Measurements from ENCODE around the gene TDRD9.
"Not testable (repeated sequence)": the region's sequence is repeated elsewhere in the genome, so short reads cannot be mapped to it uniquely, and the experiment has no call there.

The TDRD9 gene

DNA sequence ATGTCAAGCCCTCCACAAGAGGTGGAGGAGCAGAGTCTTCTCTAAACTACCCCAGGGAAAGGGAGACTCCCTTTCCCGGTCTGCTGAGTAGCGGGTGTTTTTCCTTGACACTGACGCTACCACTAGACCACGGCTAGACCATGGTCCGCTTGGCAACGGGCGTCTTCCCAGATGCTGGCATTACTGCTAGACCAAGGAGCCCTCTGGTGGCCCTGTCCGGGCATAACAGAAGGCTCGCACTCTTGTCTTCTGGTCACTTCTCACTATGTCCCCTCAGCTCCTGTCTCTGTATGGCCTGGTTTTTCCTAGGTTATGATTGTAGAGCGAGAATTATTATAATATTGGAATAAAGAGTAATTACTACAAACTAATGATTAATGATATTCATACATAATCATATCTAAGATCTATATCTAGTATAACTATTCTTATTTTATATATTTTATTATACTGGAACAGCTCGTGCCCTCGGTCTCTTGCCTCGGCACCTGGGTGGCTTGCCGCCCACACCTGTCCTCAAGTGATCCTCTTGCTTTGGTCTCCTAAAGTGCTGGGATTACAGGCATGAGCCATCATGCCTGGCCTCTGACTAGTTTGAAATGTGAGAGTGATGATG, 52.5 kb downstream of the TDRD9 start:
- DNase-seq (ENCODE audit: low read depth in 2 of 2): not testable (repeated sequence)

DNA sequence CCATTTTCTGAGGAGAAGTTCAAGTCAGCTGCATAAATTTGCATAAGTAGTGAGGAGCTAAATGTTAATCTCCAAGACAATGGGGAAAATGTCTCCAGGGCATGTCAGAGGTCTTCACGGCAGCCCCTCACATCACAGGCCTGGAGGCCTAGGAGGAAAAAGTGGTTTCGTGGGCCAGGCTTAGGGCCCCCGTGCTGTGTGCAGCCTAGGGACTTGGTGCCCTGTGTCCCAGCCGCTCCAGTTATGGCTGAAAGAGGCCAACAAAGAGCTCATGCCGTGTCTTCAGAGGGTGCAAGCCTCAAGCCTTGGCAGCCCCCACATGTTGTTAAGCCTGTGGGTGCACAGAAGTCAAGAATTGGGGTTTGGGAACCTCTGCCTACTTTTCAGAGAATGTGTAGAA, 55.9 kb downstream of the TDRD9 start:
- no peak for DNase-seq (ENCODE audit: low read depth in 2 of 2)

DNA sequence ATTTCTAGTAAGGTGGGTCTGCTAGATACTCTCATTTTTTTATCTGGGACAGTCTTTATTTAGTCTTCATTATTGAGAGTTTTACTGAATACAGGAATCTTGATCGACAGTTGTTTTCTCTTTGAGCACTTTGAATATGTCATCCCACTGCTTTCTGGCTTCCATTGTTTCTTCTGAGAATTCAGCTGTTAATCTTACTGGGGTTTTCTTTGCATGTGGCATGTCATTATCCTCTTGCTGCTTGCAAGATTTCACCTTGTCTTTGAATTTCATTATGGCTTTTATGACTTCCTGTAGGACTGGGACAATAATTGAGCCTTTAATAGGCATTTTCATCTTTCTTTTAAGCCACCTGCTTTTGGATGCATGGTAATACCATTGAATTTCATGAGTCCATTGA, 60.8 kb downstream of the TDRD9 start:
- no peak for DNase-seq (ENCODE audit: low read depth in 2 of 2)

- no peak for DNase-seq (ENCODE audit: low read depth in 2 of 2)
Measured at GRCh38 chr14:103989964-103990363, 61.7 kb downstream of the TDRD9 start.

DNA sequence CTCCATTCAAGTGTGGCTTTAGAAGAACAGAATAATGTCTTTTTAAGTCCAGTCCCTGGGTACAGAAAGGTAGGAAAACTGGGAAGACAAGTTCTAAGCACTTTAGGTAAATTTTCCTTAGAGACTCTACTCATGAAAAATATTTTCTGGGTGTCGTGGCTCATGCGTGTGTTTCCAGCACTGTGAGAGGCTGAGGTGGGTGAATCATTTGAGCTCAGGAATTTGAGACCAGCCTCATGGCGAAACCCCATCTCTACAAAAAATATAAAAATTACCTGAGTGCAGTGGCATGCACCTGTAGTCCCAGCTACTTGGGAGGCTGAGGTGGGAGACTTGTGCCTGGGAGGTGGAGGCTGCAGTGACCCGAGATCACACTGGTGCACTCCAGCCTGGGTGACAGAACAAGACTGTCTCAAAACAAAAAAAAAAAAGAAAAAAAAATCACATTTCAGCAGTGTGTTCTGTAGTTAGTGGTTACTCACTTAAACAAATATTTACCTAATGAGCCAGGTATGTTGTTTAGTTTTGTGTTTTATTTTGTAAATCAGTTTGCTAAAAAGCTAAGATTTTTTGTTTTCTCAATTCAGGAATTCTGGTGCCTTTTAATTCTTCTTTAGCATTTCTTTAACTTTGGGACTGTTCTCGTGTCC, 66.4 kb downstream of the TDRD9 start:
- no peak for DNase-seq (ENCODE audit: low read depth in 2 of 2)

- DNase-seq (ENCODE audit: low read depth in 2 of 2): no peak
Measured at GRCh38 chr14:103995876-103996275, 67.6 kb downstream of the TDRD9 start.

DNA sequence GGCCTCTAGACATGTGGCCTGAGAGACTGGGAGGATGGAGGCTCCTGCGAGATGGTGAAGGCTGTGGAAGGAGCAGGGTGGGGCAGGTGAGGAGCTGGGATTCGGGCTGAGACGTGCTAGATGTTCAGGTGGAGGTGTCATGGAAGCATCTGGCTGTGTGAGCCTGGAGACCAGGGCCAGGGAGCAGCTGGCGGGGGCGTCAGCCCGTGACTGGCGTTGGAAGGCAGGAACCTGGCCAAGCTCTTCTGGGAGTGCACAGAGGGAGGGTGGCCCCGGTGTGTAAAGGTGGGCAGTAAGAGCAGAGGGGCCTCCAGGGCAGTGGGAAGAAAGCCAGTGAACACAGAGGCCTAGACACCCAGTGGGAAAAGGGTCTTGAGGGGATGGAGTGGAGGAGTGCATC, 69.1 kb downstream of the TDRD9 start:
- DNase-seq (ENCODE audit: low read depth in 2 of 2): no peak

- no peak for DNase-seq (ENCODE audit: low read depth in 2 of 2)
Measured at GRCh38 chr14:103998027-103998426, 69.8 kb downstream of the TDRD9 start.

DNA sequence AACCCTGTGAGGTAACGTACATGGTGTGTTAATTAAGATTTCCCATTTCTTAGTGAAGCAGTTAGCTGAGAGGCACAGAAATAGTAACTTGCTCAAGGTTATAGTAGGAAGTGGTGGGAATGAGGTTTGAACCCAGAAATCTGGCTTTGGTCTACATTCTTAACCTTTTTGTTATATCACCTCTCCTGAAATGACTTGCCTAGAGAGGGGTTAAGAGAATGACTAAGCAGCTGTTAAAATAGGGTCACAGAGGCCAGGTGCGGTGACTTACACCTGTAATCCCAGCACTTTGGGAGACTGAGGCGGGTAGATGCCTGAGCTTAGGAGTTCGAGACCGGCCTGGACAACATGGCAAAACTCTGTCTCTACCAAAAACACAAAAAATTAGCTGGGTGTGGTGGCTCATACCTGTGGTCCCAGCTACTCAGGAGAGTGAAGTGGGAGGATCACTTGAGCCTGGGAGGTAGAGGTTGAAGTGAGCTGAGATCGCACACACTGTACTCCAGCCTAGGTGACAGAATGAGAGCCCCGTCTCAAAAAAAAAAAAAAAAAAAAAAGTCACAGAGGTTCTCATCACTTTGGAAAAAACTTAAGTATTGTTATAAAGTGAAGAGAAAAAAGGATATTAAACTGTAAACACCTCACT, 71.7 kb downstream of the TDRD9 start:
- no peak for DNase-seq (ENCODE audit: low read depth in 2 of 2)

DNA sequence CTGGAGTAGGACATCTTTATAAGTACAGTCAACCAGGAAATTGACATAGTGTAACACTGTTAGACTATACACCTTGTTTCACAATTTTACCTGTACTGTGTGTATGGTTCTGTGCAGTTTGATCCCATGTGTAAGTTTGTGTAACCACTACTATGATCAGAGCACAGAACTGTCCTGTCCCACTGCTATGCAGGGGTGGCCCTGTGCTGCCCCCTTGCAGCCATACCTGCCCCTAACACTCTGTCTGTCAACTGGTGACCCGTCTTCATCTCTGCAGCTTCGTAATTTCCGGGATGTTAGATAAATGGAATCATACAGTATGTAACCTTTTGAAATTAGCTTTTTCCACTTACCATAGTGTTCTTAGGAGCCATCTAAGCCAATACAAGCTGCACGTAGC, 72.7 kb downstream of the TDRD9 start:
- no peak for DNase-seq (ENCODE audit: low read depth in 2 of 2)

- DNase-seq (ENCODE audit: low read depth in 2 of 2): no peak
Measured at GRCh38 chr14:104003616-104004015, 75.4 kb downstream of the TDRD9 start.

- no peak for DNase-seq (ENCODE audit: low read depth in 2 of 2)
Measured at GRCh38 chr14:104004849-104005248, 76.6 kb downstream of the TDRD9 start.

- DNase-seq (ENCODE audit: low read depth in 2 of 2): no peak
Measured at GRCh38 chr14:104005489-104005888, 77.2 kb downstream of the TDRD9 start.

GRCh38 chr14:104007121-104007520, 78.9 kb downstream of the TDRD9 start:
- no peak for DNase-seq (ENCODE audit: low read depth in 2 of 2)

- no peak for DNase-seq (ENCODE audit: low read depth in 2 of 2)
Measured at GRCh38 chr14:104009297-104009696, 81.0 kb downstream of the TDRD9 start.

GRCh38 chr14:104011824-104012517, 83.7 kb downstream of the TDRD9 start:
- DNase-seq (ENCODE audit: low read depth in 2 of 2): no peak

DNA sequence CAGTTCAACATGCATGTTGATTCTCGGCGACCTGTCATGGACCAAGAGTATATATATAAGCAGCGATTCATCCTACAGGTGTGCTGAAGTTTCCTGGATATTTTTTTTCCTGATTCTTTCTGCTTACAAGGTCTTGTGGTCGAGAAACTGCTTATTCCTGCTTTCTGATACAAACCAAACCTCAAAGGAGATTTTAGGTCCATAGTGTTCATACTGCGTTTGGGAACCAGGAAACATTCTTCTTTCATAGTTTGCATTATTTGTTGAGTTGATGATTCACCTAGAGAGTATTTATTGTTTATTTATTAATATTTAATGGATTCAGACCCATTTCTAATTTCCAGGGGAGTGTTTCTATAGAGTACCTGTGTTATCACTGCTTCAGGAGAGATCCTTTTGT, 86.5 kb downstream of the TDRD9 start:
- DNase-seq (ENCODE audit: low read depth in 2 of 2): no peak

DNA sequence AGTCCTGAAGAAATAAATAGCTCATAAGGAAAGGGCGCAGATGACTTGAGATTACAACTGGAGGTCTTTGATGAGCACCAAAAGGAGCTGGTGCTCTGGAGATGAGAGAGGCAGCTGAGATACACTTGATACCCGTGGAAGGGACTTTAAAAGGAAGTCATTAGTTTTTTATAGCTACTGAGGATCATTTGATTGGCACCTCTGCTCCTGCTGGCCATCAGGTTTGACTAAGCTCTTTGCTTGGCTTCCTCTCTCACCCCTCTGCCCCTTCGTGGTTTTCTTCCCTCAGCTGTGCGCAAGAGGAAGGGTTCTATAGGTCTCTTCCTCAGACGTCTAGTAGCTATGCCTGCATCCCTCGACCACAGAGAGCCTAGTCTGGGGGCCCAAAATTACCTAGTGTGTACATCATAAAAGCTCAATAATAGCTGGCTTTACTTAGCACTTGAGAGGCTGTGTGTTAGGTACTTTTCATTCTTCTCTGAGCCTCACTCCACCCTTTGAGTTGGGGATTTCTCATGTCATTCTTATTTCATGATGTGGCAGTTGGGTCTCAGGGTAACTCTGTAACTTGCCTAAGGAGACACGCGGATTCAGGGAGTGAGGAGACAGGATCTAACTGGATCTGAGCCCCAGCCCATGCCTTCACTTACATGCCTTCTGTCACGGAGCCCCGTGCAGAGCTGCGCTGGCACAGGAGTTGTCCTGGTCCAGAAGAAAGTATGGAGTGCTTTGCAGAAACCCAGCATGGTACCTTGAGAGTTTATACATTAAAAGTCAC, 88.8 kb downstream of the TDRD9 start:
- no peak for DNase-seq (ENCODE audit: low read depth in 2 of 2)

DNA sequence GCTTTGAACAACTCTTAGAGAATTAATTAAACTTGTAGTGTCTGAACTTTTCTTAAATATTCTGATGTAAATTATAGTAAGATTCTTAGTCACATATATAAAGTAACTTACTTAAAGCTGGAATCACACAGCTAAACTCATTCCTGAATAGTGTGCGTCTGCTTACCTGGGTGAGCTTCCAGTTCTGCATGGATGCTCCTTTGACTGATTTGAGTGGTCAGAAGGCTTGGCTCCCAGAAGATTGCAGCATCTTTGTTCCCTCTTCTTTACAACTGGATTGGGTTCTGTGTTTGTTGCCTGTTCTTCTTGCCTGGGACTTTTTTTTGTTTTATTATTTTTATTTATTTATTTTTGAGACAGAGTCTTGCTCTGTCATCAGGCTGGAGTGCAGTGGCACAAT, 90.8 kb downstream of the TDRD9 start:
- no peak for DNase-seq (ENCODE audit: low read depth in 2 of 2)

GRCh38 chr14:104019806-104020205, 91.5 kb downstream of the TDRD9 start:
- no peak for DNase-seq (ENCODE audit: low read depth in 2 of 2)

GRCh38 chr14:104020471-104020870, 92.2 kb downstream of the TDRD9 start:
- no peak for DNase-seq (ENCODE audit: low read depth in 2 of 2)
